Activated T-helper 17 cell treated with anti-CD3 and anti-CD28 coated beads, Interleukin-2, amount 50 U/mL, for 72 hours (primary cell): ENCODE data around the gene USP11. TPM values are rescaled to one million over a fixed set of nuclear protein-coding genes. Genes with fewer than 3 reads are reported as not detected.

Experiments
- ATAC-seq: fragments of 150-1000 bp; cut with Tn5 transposase; replicated peaks from 2 replicates; pipeline ENCODE4 v1.10.0; 2021; ENCODE audit warnings: mild to moderate bottlenecking, moderate library complexity
- H3K27ac Mint-ChIP-seq: one replicate; pipeline ENCODE4 v1.8.0; 2022; ENCODE audit warnings: mixed read lengths
- H3K27me3 Mint-ChIP-seq: one replicate; pipeline ENCODE4 v1.8.0; 2022; ENCODE audit warnings: mixed read lengths
- H3K36me3 Mint-ChIP-seq: one replicate; pipeline ENCODE4 v1.8.0; 2022; ENCODE audit warnings: low read depth, mild to moderate bottlenecking, mixed read lengths
- H3K4me1 Mint-ChIP-seq: one replicate; pipeline ENCODE4 v1.8.0; 2022; ENCODE audit warnings: mixed read lengths
- H3K4me3 Mint-ChIP-seq: one replicate; pipeline ENCODE4 v1.8.0; 2022; ENCODE audit warnings: mild to moderate bottlenecking, mixed read lengths
- H3K9me3 Mint-ChIP-seq: one replicate; pipeline ENCODE4 v1.8.0; 2022; ENCODE audit warnings: mixed read lengths
- total RNA-seq, 2 donors: library from RNA; stranded (reverse); gene quantifications; one replicate each; pipeline ENCODE4 v1.2.3, GENCODE V29; 2022

USP11 gene
- total RNA-seq, 2 donors from 2014 or later = 24.0 to 26.6 TPM

DNA sequence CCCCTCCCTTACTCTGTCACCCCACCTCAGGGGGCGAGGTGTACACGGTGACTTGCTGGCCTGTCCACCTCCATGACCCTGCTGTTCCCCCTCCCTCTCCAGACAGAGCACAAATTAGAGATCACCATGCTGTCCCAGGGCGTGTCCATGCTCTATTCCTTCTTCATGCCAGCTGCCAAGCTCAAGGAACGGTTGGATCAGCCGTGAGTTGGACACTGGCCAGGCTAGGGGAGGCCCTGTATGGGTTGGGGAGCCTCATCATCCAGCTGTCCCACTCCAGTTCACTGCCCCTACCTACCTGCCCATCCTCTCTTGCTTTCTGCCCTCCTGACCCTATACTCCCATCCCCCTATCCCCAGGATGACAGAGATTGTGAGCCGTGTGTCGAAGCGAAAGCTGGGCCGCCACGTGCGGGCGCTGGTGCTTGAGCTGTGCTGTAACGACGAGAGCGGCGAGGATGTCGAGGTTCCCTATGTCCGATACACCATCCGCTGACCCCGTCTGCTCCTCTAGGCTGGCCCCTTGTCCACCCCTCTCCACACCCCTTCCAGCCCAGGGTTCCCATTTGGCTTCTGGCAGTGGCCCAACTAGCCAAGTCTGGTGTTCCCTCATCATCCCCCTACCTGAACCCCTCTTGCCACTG lies 18.3 kb upstream of the USP11 start:
- no peak for ATAC-seq

DNA sequence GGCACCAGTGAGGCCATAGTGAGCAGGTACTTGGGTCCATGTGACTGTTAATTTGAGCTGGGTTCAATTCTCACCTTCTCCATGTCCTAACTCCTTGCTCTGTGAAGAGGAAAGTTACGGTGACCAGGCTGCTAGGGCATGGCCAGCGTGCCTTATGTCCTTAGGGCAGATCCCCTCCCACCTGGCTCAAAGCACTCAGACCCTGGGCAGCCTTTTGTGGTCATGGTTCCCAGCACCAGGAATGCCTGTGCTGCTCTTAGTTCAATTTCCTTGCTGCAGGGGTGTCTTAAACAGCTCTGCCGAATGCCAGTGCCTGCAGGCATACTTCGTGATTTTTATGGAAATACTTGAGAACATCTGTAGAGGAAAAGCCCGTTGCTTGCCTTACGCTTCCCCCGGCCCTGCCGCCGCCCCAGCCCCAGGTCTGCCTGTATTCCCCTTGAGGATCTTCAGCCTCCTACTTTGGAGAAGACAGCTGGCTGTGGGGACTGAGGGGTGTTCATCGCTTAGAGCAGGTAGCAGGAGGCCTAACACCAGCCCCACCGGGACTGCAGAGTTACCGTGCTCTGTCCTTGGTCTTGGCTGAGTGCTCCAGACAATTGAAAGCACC lies 17.4 kb upstream of the USP11 start:
- H3K4me3 Mint-ChIP-seq = no peak overlapping the region
- H3K27ac Mint-ChIP-seq = no peak overlapping the region
- H3K27me3 Mint-ChIP-seq = no peaks in the 10 kb centered on the region
- H3K4me1 Mint-ChIP-seq = peaks cover 29% of the 10 kb centered on the region
- no peak for ATAC-seq
- no peaks in the 10 kb centered on the region for H3K9me3 Mint-ChIP-seq
- peaks cover 92% of the 10 kb centered on the region for H3K36me3 Mint-ChIP-seq

More for the DNA sequence above, 18.3 kb upstream of the USP11 start:
- no peak overlapping the region for H3K4me3 Mint-ChIP-seq
- H3K27ac Mint-ChIP-seq = no peak overlapping the region
- H3K27me3 Mint-ChIP-seq = no peaks in the 10 kb centered on the region
- no peaks in the 10 kb centered on the region for H3K9me3 Mint-ChIP-seq
- H3K36me3 Mint-ChIP-seq = peaks cover 92% of the 10 kb centered on the region
- H3K4me1 Mint-ChIP-seq = peaks cover 21% of the 10 kb centered on the region

DNA sequence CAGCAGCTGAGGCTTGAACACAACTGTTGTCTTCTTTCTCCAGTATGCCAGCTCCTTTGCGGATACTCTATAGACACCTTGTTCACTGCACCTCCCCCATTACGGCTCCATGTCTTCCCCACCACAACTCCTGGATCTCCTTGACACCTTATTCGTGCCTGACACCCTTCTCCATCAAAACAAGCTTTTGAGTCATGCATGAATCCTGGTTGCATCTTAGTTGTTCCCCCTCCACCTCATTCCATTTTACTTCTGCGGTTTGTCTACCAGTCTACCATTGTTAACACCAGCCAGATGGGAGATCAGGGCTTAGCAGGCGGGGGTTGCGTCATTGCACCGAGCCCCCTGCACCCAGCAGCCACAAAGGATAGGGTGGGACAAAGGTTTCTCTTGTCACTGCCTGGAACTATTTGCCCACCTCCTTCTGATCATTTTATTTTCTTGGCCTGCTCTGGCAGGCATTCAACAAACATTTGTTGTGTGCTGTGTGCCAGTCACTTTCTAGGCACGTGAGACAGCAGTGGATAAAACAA lies 16.4 kb upstream of the USP11 start:
- peaks cover 92% of the 10 kb centered on the region for H3K36me3 Mint-ChIP-seq
- peaks cover 36% of the 10 kb centered on the region for H3K4me1 Mint-ChIP-seq
- no peak for ATAC-seq
- H3K27me3 Mint-ChIP-seq = no peaks in the 10 kb centered on the region
- no peaks in the 10 kb centered on the region for H3K9me3 Mint-ChIP-seq
- H3K4me3 Mint-ChIP-seq = peak overlapping the region; percentile 89
- peak overlapping the region; percentile 97 for H3K27ac Mint-ChIP-seq

DNA sequence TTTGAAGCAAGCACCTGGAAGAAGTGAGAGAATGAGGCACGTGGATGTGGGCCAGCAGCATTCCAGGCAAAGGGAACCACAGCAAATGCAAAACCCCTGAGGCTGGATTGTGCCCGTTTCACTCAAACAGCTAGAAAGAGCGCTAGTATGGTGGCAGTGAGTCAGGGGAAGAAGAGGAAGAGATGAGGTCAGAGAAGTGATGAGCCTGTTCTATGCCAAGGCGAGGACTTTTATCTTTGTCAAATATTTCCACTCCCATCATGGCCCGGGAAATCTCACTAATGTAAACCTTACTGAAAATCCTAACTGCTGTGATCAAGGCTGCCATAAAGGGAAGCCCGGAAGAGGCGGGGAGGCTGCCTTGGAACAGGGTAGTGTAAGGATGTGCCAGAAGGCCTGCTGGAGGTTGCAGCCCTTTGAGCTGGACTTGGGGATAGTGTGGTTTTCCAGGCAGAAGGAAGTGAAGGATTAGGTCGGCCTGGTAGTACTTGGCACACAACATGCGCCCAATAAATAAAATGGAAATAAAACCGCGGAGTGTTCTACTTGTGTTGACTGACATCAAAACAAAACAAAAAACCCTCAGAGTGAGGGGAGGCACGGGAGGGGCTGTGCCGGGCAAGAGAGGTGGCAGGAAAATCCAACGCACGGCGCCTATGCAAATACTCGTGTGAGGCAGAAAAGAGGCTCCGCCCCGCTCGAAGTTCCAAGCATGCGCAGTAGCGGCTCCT lies 15.5 kb upstream of the USP11 start:
- H3K36me3 Mint-ChIP-seq = peaks cover 91% of the 10 kb centered on the region
- H3K9me3 Mint-ChIP-seq = no peaks in the 10 kb centered on the region
- H3K27ac Mint-ChIP-seq = peak overlapping the region; percentile 97
- ATAC-seq = peak; percentile 41
- peaks cover 36% of the 10 kb centered on the region for H3K4me1 Mint-ChIP-seq
- no peaks in the 10 kb centered on the region for H3K27me3 Mint-ChIP-seq
- H3K4me3 Mint-ChIP-seq = peak overlapping the region; percentile 89

DNA sequence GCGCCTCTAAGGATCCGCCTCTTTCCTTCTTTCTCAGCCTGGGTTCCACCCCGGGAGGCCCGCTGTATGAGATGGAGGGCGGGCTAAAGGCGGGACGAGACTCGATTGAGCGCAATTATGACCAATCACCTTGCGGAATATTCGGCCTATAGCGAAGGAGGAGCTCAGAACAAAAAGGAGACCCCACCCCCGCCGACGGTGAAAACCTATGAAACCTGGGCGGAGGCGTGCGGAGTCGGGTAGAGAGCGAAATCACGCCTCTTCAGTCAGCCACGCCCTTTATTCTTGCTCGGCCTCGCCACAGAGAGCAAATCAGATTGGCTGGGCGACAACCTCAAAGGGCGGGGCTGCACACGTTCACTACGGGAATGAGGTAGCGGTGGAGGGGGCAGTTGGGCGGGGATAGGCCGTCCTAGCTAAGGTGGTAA lies 14.9 kb upstream of the USP11 start:
- Mint-ChIP-seq H3K27ac (peak overlapping the region; percentile 97), H3K36me3 (peaks cover 88% of the 10 kb centered on the region), H3K4me1 (peaks cover 36% of the 10 kb centered on the region), H3K4me3 (peak overlapping the region; percentile 89), H3K9me3 (no peaks in the 10 kb centered on the region), H3K27me3 (no peaks in the 10 kb centered on the region)
- ATAC-seq = peak; percentile 87

DNA sequence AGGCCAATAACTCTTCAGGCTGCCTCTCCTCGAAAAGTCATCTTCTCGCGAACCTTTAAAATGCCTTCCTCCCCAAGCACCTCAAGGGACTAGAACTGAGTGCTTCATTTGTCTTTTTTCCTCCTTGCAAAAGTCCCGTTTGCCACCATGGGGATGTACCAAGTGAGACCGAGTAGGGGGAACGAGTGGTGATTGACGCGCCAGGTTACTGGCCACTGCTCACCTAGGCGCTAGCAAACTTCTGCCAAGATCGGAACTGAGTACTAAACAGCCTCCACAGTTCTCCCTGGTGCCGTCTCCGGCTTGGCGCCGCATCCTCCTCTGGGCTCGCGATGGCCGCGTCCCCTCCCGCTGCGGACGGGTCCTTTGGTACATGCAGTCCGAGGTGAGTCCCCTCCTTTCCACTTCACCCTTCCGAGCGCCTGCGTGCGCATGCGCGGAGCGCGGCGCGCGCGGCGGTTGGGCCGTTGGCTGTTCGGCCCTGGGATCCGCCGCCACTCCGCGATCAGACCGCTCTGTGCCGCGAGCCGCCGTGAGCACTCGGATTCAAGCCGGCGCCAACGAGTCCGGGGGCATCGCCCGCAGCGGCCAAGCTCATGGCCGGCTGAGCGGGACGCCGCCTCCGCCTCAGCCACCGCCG lies 14.4 kb upstream of the USP11 start, which contains the start of gene CDK16:
TSS of gene CDK16 (plus strand) at position 402 of the 640 bp plus-strand sequence. CDS start 4,877 bp downstream, outside the sequence.
- no peaks in the 10 kb centered on the region for H3K27me3 Mint-ChIP-seq
- H3K27ac Mint-ChIP-seq = peak within 1 kb of the TSS; percentile 97
- H3K9me3 Mint-ChIP-seq = no peaks in the 10 kb centered on the region
- H3K4me1 Mint-ChIP-seq = peaks cover 36% of the 10 kb centered on the region
- peak; percentile 50 for ATAC-seq
- peak within 1 kb of the TSS; percentile 89 for H3K4me3 Mint-ChIP-seq
- H3K36me3 Mint-ChIP-seq = peaks cover 86% of the 10 kb centered on the region

DNA sequence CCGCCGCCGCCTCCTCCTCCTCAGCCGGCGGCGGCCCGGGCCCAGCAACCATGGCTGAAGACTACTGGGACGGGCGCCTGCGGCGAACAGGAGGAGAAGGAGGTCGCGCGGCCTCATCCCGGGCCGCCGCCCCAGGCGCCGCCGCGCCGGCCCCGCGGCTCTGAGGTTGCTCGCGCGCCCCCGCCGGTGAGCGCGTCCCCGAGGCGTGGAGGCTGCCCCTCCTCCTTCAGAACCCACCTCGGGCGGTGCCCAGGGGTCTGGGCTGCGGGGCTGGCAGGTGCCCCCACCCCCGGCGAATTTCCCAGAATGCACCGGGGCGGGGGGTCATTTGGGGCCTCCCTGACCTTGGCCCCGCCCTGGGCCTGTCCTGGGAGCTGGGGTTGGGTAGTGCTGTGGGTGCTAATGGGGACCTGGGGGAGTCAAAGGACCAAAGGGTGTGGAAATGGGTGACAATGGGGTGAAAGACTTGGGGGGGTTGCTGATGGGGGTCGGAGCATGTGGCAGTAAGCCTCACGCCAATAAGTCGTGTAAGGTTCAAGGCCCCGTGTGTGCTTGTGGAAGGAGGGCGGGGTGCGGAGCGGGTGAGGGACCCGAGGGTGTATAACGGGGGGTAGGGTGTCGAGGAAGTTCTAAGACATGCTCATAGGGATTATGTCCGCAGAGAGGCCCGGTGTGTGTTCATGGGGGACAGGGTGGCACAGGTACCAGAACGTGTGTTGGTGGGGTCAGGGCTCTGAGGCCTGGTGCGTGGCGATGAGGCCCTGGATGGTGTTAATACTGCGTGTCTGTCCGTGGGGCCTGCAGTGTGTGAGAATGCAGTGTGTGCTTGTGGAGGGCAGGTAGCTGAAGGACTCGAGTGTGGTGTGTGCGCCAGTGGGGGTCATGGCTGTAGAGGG lies 13.6 kb upstream of the USP11 start:
- H3K4me1 Mint-ChIP-seq = peaks cover 36% of the 10 kb centered on the region
- H3K36me3 Mint-ChIP-seq = peaks cover 86% of the 10 kb centered on the region
- H3K27me3 Mint-ChIP-seq = no peaks in the 10 kb centered on the region
- H3K4me3 Mint-ChIP-seq = peak overlapping the region; percentile 89
- no peaks in the 10 kb centered on the region for H3K9me3 Mint-ChIP-seq
- peak overlapping the region; percentile 97 for H3K27ac Mint-ChIP-seq
- no peak for ATAC-seq

DNA sequence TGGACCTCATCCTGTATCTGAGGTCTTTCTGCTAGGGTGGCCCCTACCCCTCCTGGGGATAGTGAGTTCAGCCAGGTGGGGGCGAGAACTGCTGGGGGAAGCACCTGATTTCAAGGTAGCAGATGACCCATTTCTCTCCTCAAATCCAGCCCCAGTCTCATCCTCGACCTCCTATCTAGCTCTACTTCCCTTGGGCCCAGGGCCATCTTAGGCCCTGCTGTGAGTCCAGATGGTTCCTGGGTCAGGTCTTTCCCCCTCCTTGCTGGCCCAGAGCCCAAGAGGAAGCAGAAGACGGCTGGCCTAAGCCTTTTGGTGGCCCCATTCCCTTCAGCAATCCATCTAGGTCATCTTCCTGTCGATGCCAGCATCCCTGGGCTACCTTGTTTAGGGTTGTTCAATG lies 11.1 kb upstream of the USP11 start:
- no peaks in the 10 kb centered on the region for H3K27me3 Mint-ChIP-seq
- H3K36me3 Mint-ChIP-seq = peaks cover 88% of the 10 kb centered on the region
- H3K4me1 Mint-ChIP-seq = peaks cover 26% of the 10 kb centered on the region
- H3K4me3 Mint-ChIP-seq = no peak overlapping the region
- no peak for ATAC-seq
- H3K27ac Mint-ChIP-seq = no peak overlapping the region
- H3K9me3 Mint-ChIP-seq = no peaks in the 10 kb centered on the region

DNA sequence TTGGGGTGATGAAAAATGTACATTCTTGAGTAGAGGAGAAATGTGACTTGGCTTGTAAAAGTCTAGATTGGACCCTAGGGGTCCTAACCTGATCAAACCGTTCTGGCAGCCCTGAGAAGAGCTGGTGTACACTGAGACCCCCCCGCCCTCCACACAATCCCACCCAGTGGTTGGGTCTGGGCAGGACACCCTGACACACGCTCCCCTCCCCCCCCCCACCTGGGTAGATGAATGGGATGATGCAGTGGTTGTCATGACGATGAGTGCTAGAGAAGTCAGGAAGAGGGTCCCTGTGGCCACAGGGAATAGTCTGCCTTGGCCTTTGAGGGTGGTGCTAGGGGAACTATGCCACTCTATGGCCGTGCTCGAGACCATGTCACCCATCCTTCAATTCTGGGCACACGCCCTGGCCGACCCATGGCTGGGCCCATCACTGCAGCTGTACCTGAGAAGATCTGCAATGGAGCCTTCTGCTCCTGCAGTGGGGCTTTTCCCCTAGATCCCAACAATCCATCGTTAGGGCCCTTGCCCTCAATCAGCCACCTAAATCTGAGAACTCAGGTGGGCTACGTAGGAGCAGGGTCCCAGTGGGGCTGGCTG lies 10.0 kb upstream of the USP11 start:
- H3K27me3 Mint-ChIP-seq = no peaks in the 10 kb centered on the region
- H3K27ac Mint-ChIP-seq = no peak overlapping the region
- no peaks in the 10 kb centered on the region for H3K9me3 Mint-ChIP-seq
- no peak for ATAC-seq
- H3K4me1 Mint-ChIP-seq = peaks cover 19% of the 10 kb centered on the region
- H3K4me3 Mint-ChIP-seq = no peak overlapping the region
- peaks cover 86% of the 10 kb centered on the region for H3K36me3 Mint-ChIP-seq

DNA sequence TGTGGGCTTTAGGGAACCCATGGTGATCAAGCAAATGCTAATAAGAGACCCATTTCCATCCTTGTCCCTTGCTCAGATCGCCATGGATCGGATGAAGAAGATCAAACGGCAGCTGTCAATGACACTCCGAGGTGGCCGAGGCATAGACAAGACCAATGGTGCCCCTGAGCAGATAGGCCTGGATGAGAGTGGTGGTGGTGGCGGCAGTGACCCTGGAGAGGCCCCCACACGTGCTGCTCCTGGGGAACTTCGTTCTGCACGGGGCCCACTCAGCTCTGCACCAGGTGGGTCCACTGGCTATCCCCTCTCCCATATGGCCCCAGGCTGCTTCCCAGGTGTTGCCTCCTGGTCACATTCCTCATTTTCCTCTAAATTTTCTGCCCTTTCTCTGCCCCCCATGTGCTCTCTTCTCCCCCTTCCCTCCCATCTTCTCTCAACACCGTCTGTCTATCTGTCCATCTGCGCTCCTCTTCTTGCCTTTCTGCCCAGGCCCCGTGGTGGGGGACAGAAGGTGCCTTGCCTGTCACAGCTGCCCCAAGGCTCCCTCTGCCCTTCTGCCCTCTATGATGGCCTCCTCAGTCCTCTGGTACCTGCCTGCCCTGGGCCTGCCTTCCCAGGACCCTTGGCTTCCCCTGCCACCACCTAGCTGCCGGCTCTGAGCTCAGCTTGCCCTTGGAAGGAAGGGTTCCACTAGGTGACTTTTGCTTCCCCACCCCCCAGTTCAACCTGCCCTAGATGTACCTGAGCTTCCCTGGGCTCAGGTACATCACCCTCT lies 9.1 kb upstream of the USP11 start:
- Mint-ChIP-seq H3K27me3 (no peaks in the 10 kb centered on the region), H3K4me3 (no peak overlapping the region), H3K27ac (no peak overlapping the region), H3K9me3 (no peaks in the 10 kb centered on the region), H3K4me1 (peaks cover 19% of the 10 kb centered on the region), H3K36me3 (peaks cover 87% of the 10 kb centered on the region)
- no peak for ATAC-seq

DNA sequence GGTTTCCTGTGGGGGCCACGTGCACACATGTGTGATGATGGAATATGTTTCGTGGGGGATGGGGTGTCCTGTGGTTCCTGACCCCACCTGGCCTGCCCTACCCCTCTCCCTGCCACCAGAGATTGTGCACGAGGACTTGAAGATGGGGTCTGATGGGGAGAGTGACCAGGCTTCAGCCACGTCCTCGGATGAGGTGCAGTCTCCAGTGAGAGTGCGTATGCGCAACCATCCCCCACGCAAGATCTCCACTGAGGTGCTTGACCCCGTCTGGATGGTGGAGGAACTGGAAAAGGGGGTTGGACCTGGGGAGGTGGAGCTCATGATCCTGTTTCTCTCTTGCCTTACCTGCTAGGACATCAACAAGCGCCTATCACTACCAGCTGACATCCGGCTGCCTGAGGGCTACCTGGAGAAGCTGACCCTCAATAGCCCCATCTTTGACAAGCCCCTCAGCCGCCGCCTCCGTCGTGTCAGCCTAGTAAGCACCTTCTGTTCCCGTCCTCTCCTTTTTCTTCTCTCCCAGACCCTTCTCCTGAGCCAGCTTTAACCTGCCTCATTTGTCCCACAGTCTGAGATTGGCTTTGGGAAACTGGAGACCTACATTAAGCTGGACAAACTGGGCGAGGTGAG lies 8.4 kb upstream of the USP11 start:
- Mint-ChIP-seq H3K9me3 (no peaks in the 10 kb centered on the region), H3K27ac (no peak overlapping the region), H3K4me1 (peaks cover 17% of the 10 kb centered on the region), H3K27me3 (no peaks in the 10 kb centered on the region), H3K36me3 (peaks cover 88% of the 10 kb centered on the region), H3K4me3 (no peak overlapping the region)
- ATAC-seq = no peak

DNA sequence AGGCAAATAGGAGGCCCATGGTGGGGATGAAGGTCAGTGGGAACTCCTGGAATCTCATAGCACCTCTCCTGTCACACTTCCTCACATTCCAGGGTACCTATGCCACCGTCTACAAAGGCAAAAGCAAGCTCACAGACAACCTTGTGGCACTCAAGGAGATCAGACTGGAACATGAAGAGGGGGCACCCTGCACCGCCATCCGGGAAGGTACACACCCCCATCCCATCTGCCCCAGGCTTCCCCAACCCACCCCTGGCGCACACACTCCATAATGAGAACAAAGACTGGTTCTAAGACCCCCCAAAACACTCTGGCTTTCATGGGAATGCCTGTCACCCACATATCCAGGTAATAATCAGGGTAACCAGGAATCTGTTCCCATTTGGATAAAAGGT lies 7.9 kb upstream of the USP11 start:
- Mint-ChIP-seq H3K4me1 (peaks cover 13% of the 10 kb centered on the region), H3K27ac (no peak overlapping the region), H3K9me3 (no peaks in the 10 kb centered on the region), H3K27me3 (no peaks in the 10 kb centered on the region), H3K4me3 (no peak overlapping the region), H3K36me3 (peaks cover 88% of the 10 kb centered on the region)
- no peak for ATAC-seq
